ENCODE data around the gene TTC28.
"Not testable (repeated sequence)": the region's sequence is repeated elsewhere in the genome, so short reads cannot be mapped to it uniquely, and the experiment has no call there.

DNA sequence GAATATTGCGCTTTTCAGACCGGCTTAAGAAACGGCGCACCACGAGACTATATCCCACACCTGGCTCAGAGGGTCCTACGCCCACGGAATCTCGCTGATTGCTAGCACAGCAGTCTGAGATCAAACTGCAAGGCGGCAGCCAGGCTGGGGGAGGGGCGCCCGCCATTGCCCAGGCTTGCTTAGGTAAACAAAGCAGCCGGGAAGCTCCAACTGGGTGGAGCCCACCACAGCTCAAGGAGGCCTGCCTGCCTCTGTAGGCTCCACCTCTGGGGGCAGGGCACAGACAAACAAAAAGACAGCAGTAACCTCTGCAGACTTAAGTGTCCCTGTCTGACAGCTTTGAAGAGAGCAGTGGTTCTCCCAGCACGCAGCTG, 16.1 kb downstream of the TTC28 start:
- TF ChIP-seq, protein P1, sequence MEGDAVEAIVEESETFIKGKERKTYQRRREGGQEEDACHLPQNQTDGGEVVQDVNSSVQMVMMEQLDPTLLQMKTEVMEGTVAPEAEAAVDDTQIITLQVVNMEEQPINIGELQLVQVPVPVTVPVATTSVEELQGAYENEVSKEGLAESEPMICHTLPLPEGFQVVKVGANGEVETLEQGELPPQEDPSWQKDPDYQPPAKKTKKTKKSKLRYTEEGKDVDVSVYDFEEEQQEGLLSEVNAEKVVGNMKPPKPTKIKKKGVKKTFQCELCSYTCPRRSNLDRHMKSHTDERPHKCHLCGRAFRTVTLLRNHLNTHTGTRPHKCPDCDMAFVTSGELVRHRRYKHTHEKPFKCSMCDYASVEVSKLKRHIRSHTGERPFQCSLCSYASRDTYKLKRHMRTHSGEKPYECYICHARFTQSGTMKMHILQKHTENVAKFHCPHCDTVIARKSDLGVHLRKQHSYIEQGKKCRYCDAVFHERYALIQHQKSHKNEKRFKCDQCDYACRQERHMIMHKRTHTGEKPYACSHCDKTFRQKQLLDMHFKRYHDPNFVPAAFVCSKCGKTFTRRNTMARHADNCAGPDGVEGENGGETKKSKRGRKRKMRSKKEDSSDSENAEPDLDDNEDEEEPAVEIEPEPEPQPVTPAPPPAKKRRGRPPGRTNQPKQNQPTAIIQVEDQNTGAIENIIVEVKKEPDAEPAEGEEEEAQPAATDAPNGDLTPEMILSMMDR (conservative IDR thresholded peaks at IDR 0.05; ENCODE audit: low read length), result not testable (repeated sequence)
- TF ChIP-seq EZH2phosphoT487 (IDR thresholded peaks at IDR 0.05; ENCODE audit: borderline replicate concordance), result not testable (repeated sequence)

Measured in Loucy (cell line).